ENCODE results near the gene PARD3. TPM values are rescaled to one million over a fixed set of nuclear protein-coding genes. Genes with fewer than 3 reads are reported as not detected.

Gene PARD3
- total and polyA plus RNA-seq, 12 donors: 17.0 to 93.8 (median 47.3) TPM

- WGBS, 4 donors: 86 to 97% (median 96%) methylated on average over 2 of the region's 2 CpGs
Observed at GRCh38 chr10:34477249-34477648, 337.8 kb downstream of the PARD3 start.

DNA sequence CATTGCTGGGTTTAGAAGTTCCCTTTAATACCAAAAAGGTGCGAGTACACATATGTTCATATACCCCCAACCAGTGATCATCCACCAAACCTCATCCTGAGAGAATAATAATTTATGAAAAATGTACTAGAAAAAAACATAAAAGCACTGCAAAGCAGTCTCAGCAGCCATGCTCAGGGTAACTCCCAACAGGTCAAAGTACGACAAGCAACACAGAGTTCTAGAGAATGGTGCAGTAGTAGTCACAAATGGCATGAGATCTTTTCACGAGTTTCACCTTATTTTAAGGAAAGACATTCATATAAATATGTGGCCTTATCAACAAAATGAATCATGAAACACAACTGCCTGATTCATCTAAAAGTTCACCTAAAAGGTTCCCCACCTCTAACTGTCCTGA lies 338.5 kb downstream of the PARD3 start:
- no peaks in the 10 kb centered on the region for H3K36me3 ChIP-seq (replicated peaks in 1 of 2)
- WGBS, 4 donors: 80 to 91% (median 83%) methylated on average over 3 of the region's 3 CpGs
- peaks cover 0 to 4% of the 10 kb centered on the region in 2 donors for H3K4me1 ChIP-seq (replicated peaks in 1 of 2)
- intact Hi-C loops (cut with DNase I): no loop called here
- no peaks in the 10 kb centered on the region for H3K9me3 ChIP-seq (replicated peaks in 1 of 3)
- DNase-seq: no peak
- H3K4me3 ChIP-seq: no peak overlapping the region
- H3K27ac ChIP-seq: no peak overlapping the region
- no peaks in the 10 kb centered on the region for H3K27me3 ChIP-seq
- TF ChIP-seq CTCF (IDR thresholded peaks at IDR 0.05) (no peak), POLR2A (IDR thresholded peaks at IDR 0.05) (no peak)

More at GRCh38 chr10:34477249-34477648, 337.8 kb downstream of the PARD3 start:
- Histone ChIP-seq H3K4me1 (replicated peaks in 1 of 2) (peaks cover 0 to 4% of the 10 kb centered on the region in 2 donors), H3K4me3 (no peak overlapping the region), H3K27ac (no peak overlapping the region), H3K9me3 (replicated peaks in 1 of 3) (no peaks in the 10 kb centered on the region), H3K27me3 (no peaks in the 10 kb centered on the region), H3K36me3 (replicated peaks in 1 of 2) (no peaks in the 10 kb centered on the region)
- TF ChIP-seq CTCF (IDR thresholded peaks at IDR 0.05) (no peak), POLR2A (IDR thresholded peaks at IDR 0.05) (no peak)
- intact Hi-C loops (cut with DNase I): no loop called here
- no peak for DNase-seq

- no peak for TF ChIP-seq POLR2A (IDR thresholded peaks at IDR 0.05)
- no peak for TF ChIP-seq CTCF (IDR thresholded peaks at IDR 0.05)
- no peak overlapping the region for H3K27ac ChIP-seq
- no peaks in the 10 kb centered on the region for H3K27me3 ChIP-seq
- 92 to 95% (median 94%) methylated on average over 5 of the region's 5 CpGs for WGBS, 4 donors
- intact Hi-C loops (cut with DNase I): no loop called here
- H3K4me3 ChIP-seq: no peak overlapping the region
- DNase-seq: no peak
- peaks cover 0 to 4% of the 10 kb centered on the region in 2 donors for H3K4me1 ChIP-seq (replicated peaks in 1 of 2)
- H3K9me3 ChIP-seq (replicated peaks in 1 of 3): no peaks in the 10 kb centered on the region
- H3K36me3 ChIP-seq (replicated peaks in 1 of 2): no peaks in the 10 kb centered on the region
Observed at GRCh38 chr10:34475786-34476185, 339.3 kb downstream of the PARD3 start.

- intact Hi-C loops (cut with DNase I): no loop called here
- Histone ChIP-seq H3K4me1 (replicated peaks in 1 of 2) (peaks cover 0 to 4% of the 10 kb centered on the region in 2 donors), H3K27me3 (no peaks in the 10 kb centered on the region), H3K9me3 (replicated peaks in 1 of 3) (no peaks in the 10 kb centered on the region), H3K27ac (no peak overlapping the region), H3K4me3 (no peak overlapping the region), H3K36me3 (replicated peaks in 1 of 2) (no peaks in the 10 kb centered on the region)
- 69 to 77% (median 72%) methylated on average over 2 of the region's 2 CpGs for WGBS, 4 donors
- TF ChIP-seq POLR2A (IDR thresholded peaks at IDR 0.05) (no peak), CTCF (IDR thresholded peaks at IDR 0.05) (no peak)
- DNase-seq: no peak
Observed at GRCh38 chr10:34475274-34475646, 339.8 kb downstream of the PARD3 start.
